ENCODE data around the gene CCL26.

GRCh38 chr7:75818472-75818871 is 46.5 kb upstream of the CCL26 start:
- TF ChIP-seq CTCF (IDR thresholded peaks at IDR 0.05) (no peak), POLR2A (IDR thresholded peaks at IDR 0.05) (no peak)

Measured in esophagus squamous epithelium (tissue), 4 donors.